GM18508 (cell line): ENCODE measurements around the gene PPIE.

Experiments
- ATAC-seq: cut with Tn5 transposase; IDR thresholded peaks from one replicate; pipeline ENCODE4 v1.9.1; 2021; ENCODE audit warnings: moderate number of reproducible peaks; ENCODE audit not compliant: insufficient read depth, unreplicated experiment

PPIE gene

GRCh38 chr1:39799770-39800470 is 61.2 kb downstream of the PPIE start:
- ATAC-seq: no peak

- no peak for ATAC-seq
Measured at GRCh38 chr1:39800471-39800835, 61.8 kb downstream of the PPIE start.

- no peak for ATAC-seq
Measured at GRCh38 chr1:39802496-39803260, 64.0 kb downstream of the PPIE start.

GRCh38 chr1:39805385-39805784 is 66.7 kb downstream of the PPIE start:
- ATAC-seq: no peak

GRCh38 chr1:39808784-39809517 is 70.3 kb downstream of the PPIE start:
- no peak for ATAC-seq

- ATAC-seq: no peak
Measured at GRCh38 chr1:39812913-39813312, 74.2 kb downstream of the PPIE start.
